ENCODE measurements around the gene C13orf46.

Gene C13orf46

GRCh38 chr13:114008964-114009589, 35.2 kb upstream of the C13orf46 start:
- Histone ChIP-seq H3K27me3 (ENCODE audit: control insufficient read depth, insufficient read depth, low read length) (no peaks in the 10 kb centered on the region), H3K9me3 (ENCODE audit: control insufficient read depth, insufficient read depth, low read length) (no peaks in the 10 kb centered on the region), H3K4me3 (ENCODE audit: low read depth, low read length) (no peak overlapping the region), H3K36me3 (ENCODE audit: control insufficient read depth, insufficient read depth, low read length) (peaks cover 14% of the 10 kb centered on the region; the same call in 1 of the 2 replicates), H3K9ac (ENCODE audit: low read depth, low read length) (no peak overlapping the region), H3K27ac (ENCODE audit: low read depth, low read length) (no peak overlapping the region), H3K4me1 (ENCODE audit: control insufficient read depth, insufficient read depth, low read length) (no peaks in the 10 kb centered on the region)

GRCh38 chr13:114007566-114007965, 33.7 kb upstream of the C13orf46 start:
- Histone ChIP-seq H3K27me3 (ENCODE audit: control insufficient read depth, insufficient read depth, low read length) (no peaks in the 10 kb centered on the region), H3K4me3 (ENCODE audit: low read depth, low read length) (no peak overlapping the region), H3K27ac (ENCODE audit: low read depth, low read length) (no peak overlapping the region), H3K4me1 (ENCODE audit: control insufficient read depth, insufficient read depth, low read length) (no peaks in the 10 kb centered on the region), H3K36me3 (ENCODE audit: control insufficient read depth, insufficient read depth, low read length) (peaks cover 14% of the 10 kb centered on the region; the same call in 1 of the 2 replicates), H3K9ac (ENCODE audit: low read depth, low read length) (no peak overlapping the region), H3K9me3 (ENCODE audit: control insufficient read depth, insufficient read depth, low read length) (no peaks in the 10 kb centered on the region)

GRCh38 chr13:114005206-114005724, 31.4 kb upstream of the C13orf46 start:
- Histone ChIP-seq H3K9ac (ENCODE audit: low read depth, low read length) (no peak overlapping the region), H3K36me3 (ENCODE audit: control insufficient read depth, insufficient read depth, low read length) (peaks cover 13% of the 10 kb centered on the region; the same call in 1 of the 2 replicates), H3K9me3 (ENCODE audit: control insufficient read depth, insufficient read depth, low read length) (no peaks in the 10 kb centered on the region), H3K4me1 (ENCODE audit: control insufficient read depth, insufficient read depth, low read length) (no peaks in the 10 kb centered on the region), H3K27me3 (ENCODE audit: control insufficient read depth, insufficient read depth, low read length) (no peaks in the 10 kb centered on the region), H3K4me3 (ENCODE audit: low read depth, low read length) (no peak overlapping the region), H3K27ac (ENCODE audit: low read depth, low read length) (no peak overlapping the region)

- Histone ChIP-seq H3K9ac (ENCODE audit: low read depth, low read length) (no peak overlapping the region), H3K4me3 (ENCODE audit: low read depth, low read length) (no peak overlapping the region), H3K9me3 (ENCODE audit: control insufficient read depth, insufficient read depth, low read length) (no peaks in the 10 kb centered on the region), H3K27ac (ENCODE audit: low read depth, low read length) (no peak overlapping the region), H3K4me1 (ENCODE audit: control insufficient read depth, insufficient read depth, low read length) (no peaks in the 10 kb centered on the region), H3K36me3 (ENCODE audit: control insufficient read depth, insufficient read depth, low read length) (peaks cover 7% of the 10 kb centered on the region; the same call in 1 of the 2 replicates), H3K27me3 (ENCODE audit: control insufficient read depth, insufficient read depth, low read length) (no peaks in the 10 kb centered on the region)
These were observed 30.7 kb upstream of the C13orf46 start for GRCh38 chr13:114004420-114005205.

- H3K4me1 ChIP-seq (ENCODE audit: control insufficient read depth, insufficient read depth, low read length), result no peaks in the 10 kb centered on the region
- H3K36me3 ChIP-seq (ENCODE audit: control insufficient read depth, insufficient read depth, low read length), result no peaks in the 10 kb centered on the region
- H3K9me3 ChIP-seq (ENCODE audit: control insufficient read depth, insufficient read depth, low read length), result no peaks in the 10 kb centered on the region
- no peak overlapping the region for H3K9ac ChIP-seq (ENCODE audit: low read depth, low read length)
- H3K4me3 ChIP-seq (ENCODE audit: low read depth, low read length), result no peak overlapping the region
- no peak overlapping the region for H3K27ac ChIP-seq (ENCODE audit: low read depth, low read length)
- no peaks in the 10 kb centered on the region for H3K27me3 ChIP-seq (ENCODE audit: control insufficient read depth, insufficient read depth, low read length)
These were observed 29.0 kb upstream of the C13orf46 start for GRCh38 chr13:114002771-114003321.

GRCh38 chr13:114002009-114002544, 28.2 kb upstream of the C13orf46 start:
- H3K27ac ChIP-seq (ENCODE audit: low read depth, low read length), result no peak overlapping the region
- no peaks in the 10 kb centered on the region for H3K9me3 ChIP-seq (ENCODE audit: control insufficient read depth, insufficient read depth, low read length)
- no peaks in the 10 kb centered on the region for H3K4me1 ChIP-seq (ENCODE audit: control insufficient read depth, insufficient read depth, low read length)
- no peaks in the 10 kb centered on the region for H3K27me3 ChIP-seq (ENCODE audit: control insufficient read depth, insufficient read depth, low read length)
- H3K36me3 ChIP-seq (ENCODE audit: control insufficient read depth, insufficient read depth, low read length), result no peaks in the 10 kb centered on the region
- H3K4me3 ChIP-seq (ENCODE audit: low read depth, low read length), result no peak overlapping the region
- no peak overlapping the region for H3K9ac ChIP-seq (ENCODE audit: low read depth, low read length)

GRCh38 chr13:114001331-114002008, 27.6 kb upstream of the C13orf46 start:
- Histone ChIP-seq H3K4me3 (ENCODE audit: low read depth, low read length) (no peak overlapping the region), H3K9ac (ENCODE audit: low read depth, low read length) (no peak overlapping the region), H3K27me3 (ENCODE audit: control insufficient read depth, insufficient read depth, low read length) (no peaks in the 10 kb centered on the region), H3K36me3 (ENCODE audit: control insufficient read depth, insufficient read depth, low read length) (peaks cover 3% of the 10 kb centered on the region; the same call in 1 of the 2 replicates), H3K9me3 (ENCODE audit: control insufficient read depth, insufficient read depth, low read length) (no peaks in the 10 kb centered on the region), H3K4me1 (ENCODE audit: control insufficient read depth, insufficient read depth, low read length) (no peaks in the 10 kb centered on the region), H3K27ac (ENCODE audit: low read depth, low read length) (no peak overlapping the region)

- no peak overlapping the region for H3K9ac ChIP-seq (ENCODE audit: low read depth, low read length)
- no peaks in the 10 kb centered on the region for H3K4me1 ChIP-seq (ENCODE audit: control insufficient read depth, insufficient read depth, low read length)
- no peak overlapping the region for H3K4me3 ChIP-seq (ENCODE audit: low read depth, low read length)
- H3K36me3 ChIP-seq (ENCODE audit: control insufficient read depth, insufficient read depth, low read length), result peaks cover 6% of the 10 kb centered on the region; the same call in 1 of the 2 replicates
- H3K9me3 ChIP-seq (ENCODE audit: control insufficient read depth, insufficient read depth, low read length), result no peaks in the 10 kb centered on the region
- no peaks in the 10 kb centered on the region for H3K27me3 ChIP-seq (ENCODE audit: control insufficient read depth, insufficient read depth, low read length)
- no peak overlapping the region for H3K27ac ChIP-seq (ENCODE audit: low read depth, low read length)
These were observed 26.5 kb upstream of the C13orf46 start for GRCh38 chr13:114000151-114001040.

GRCh38 chr13:113999618-113999910, 25.7 kb upstream of the C13orf46 start:
- Histone ChIP-seq H3K4me1 (ENCODE audit: control insufficient read depth, insufficient read depth, low read length) (no peaks in the 10 kb centered on the region), H3K27ac (ENCODE audit: low read depth, low read length) (no peak overlapping the region), H3K36me3 (ENCODE audit: control insufficient read depth, insufficient read depth, low read length) (peaks cover 6% of the 10 kb centered on the region; the same call in 1 of the 2 replicates), H3K9ac (ENCODE audit: low read depth, low read length) (no peak overlapping the region), H3K9me3 (ENCODE audit: control insufficient read depth, insufficient read depth, low read length) (no peaks in the 10 kb centered on the region), H3K27me3 (ENCODE audit: control insufficient read depth, insufficient read depth, low read length) (no peaks in the 10 kb centered on the region), H3K4me3 (ENCODE audit: low read depth, low read length) (no peak overlapping the region)

Data from HUES48 (cell line).